Measurements from ENCODE around the gene ZNF22.

GRCh38 chr10:44973323-44974081 is 27.2 kb upstream of the ZNF22 start:
- TF ChIP-seq, protein P1, sequence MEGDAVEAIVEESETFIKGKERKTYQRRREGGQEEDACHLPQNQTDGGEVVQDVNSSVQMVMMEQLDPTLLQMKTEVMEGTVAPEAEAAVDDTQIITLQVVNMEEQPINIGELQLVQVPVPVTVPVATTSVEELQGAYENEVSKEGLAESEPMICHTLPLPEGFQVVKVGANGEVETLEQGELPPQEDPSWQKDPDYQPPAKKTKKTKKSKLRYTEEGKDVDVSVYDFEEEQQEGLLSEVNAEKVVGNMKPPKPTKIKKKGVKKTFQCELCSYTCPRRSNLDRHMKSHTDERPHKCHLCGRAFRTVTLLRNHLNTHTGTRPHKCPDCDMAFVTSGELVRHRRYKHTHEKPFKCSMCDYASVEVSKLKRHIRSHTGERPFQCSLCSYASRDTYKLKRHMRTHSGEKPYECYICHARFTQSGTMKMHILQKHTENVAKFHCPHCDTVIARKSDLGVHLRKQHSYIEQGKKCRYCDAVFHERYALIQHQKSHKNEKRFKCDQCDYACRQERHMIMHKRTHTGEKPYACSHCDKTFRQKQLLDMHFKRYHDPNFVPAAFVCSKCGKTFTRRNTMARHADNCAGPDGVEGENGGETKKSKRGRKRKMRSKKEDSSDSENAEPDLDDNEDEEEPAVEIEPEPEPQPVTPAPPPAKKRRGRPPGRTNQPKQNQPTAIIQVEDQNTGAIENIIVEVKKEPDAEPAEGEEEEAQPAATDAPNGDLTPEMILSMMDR (IDR thresholded peaks at IDR 0.05) = no peak
- TF ChIP-seq POLR2AphosphoS5 (IDR thresholded peaks at IDR 0.05; ENCODE audit: low read depth, low read length) (no peak), TCF7L2 (IDR thresholded peaks at IDR 0.05; ENCODE audit: low read depth, low read length) (no peak)
- TF ChIP-seq, protein P2, sequence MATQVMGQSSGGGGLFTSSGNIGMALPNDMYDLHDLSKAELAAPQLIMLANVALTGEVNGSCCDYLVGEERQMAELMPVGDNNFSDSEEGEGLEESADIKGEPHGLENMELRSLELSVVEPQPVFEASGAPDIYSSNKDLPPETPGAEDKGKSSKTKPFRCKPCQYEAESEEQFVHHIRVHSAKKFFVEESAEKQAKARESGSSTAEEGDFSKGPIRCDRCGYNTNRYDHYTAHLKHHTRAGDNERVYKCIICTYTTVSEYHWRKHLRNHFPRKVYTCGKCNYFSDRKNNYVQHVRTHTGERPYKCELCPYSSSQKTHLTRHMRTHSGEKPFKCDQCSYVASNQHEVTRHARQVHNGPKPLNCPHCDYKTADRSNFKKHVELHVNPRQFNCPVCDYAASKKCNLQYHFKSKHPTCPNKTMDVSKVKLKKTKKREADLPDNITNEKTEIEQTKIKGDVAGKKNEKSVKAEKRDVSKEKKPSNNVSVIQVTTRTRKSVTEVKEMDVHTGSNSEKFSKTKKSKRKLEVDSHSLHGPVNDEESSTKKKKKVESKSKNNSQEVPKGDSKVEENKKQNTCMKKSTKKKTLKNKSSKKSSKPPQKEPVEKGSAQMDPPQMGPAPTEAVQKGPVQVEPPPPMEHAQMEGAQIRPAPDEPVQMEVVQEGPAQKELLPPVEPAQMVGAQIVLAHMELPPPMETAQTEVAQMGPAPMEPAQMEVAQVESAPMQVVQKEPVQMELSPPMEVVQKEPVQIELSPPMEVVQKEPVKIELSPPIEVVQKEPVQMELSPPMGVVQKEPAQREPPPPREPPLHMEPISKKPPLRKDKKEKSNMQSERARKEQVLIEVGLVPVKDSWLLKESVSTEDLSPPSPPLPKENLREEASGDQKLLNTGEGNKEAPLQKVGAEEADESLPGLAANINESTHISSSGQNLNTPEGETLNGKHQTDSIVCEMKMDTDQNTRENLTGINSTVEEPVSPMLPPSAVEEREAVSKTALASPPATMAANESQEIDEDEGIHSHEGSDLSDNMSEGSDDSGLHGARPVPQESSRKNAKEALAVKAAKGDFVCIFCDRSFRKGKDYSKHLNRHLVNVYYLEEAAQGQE (IDR thresholded peaks at IDR 0.05; ENCODE audit: insufficient read depth in 1 of 2, low read depth in 2 of 2, low read length in 1 of 2) = no peak
